AG08396 (cell line): ENCODE data around the gene PPP1R7.
"Not testable (repeated sequence)": the region's sequence is repeated elsewhere in the genome, so short reads cannot be mapped to it uniquely, and the experiment has no call there.

Experiments
- DNase-seq: peaks from one replicate; pipeline ENCODE4 v3.0.0; 2012; ENCODE audit warnings: low spot score, mixed read lengths

Gene PPP1R7

GRCh38 chr2:241195506-241196130 lies 45.4 kb downstream of the PPP1R7 start:
- no peak for DNase-seq

DNA sequence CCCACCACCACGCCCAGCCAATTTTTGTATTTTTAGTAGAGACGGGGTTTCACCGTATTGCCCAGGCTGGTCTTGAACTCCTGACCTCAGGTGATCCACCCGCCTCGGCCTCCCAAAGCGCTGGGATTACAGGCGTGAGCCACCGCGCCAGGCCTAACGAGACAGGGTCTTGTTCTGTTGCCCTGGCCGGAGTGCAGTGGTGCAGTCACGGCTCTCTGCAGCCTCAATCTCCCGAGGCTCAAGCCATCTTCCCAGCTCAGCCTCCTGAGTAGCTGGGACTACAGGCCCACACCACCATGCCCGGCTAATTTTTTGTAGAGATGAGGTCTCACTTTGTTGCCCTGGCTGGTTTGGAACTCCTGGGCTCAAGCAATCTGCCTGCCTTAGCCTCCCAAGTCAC lies 47.0 kb downstream of the PPP1R7 start:
- DNase-seq, result not testable (repeated sequence)

GRCh38 chr2:241197947-241198346 lies 47.7 kb downstream of the PPP1R7 start:
- no peak for DNase-seq

- DNase-seq, result no peak
Measured at GRCh38 chr2:241198381-241199279, 48.4 kb downstream of the PPP1R7 start.

DNA sequence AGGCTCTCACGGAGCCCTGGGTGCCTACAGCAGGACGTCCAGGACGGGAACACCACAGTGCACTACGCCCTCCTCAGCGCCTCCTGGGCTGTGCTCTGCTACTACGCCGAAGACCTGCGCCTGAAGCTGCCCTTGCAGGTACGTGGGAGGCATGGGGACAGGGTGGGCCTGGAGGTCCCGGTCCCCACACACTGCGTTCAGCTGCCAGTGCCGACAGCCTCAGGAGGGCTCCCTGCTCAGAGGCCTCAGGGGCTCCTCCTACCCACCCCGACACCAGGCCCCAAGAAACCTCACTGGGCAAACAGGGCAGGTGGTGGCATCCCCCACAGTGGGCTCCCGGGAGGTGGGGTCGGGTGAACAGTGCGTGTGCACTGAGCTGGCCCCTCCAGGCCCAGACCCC lies 49.0 kb downstream of the PPP1R7 start:
- no peak for DNase-seq

DNA sequence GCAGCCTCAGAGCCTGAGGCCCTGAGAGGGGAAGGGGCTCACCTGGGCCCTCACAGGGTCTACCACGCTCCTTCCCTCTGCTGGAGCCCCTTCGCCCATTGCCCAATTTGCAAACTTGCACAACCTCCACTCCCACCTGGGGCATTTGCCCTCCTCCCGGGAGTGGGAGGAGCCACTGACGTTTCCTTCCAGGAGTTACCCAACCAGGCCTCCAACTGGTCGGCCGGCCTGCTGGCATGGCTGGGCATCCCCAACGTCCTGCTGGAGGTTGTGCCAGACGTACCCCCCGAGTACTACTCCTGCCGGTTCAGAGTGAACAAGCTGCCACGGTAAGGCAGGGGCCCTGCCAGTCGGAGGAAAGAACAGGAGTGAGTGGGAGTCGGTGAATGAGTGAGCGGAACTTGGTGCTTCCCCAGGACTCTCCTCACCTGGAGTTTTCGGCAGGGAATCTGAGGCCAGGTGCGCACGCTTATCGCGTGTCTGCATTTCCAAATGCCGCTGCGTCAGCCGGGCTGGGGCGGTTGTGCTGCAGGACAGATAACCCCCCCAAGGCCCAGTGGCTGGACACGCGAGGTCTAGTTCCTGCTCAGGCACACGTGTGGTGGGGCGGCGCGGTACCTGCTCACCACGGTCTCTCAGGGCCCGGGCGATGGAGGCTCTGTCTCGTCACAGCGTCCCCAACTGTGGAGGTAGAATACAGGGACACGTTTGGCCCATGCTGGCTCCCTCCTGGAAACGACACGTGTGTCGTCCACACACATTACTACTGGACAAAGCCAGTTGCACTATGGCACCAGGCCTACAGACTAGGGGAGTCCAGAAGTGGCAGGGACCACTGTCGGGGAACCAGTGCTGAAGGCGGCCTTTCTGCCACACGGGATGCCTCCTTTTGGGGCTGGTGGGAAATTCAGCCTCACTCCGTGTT lies 49.9 kb downstream of the PPP1R7 start:
- no peak for DNase-seq

DNA sequence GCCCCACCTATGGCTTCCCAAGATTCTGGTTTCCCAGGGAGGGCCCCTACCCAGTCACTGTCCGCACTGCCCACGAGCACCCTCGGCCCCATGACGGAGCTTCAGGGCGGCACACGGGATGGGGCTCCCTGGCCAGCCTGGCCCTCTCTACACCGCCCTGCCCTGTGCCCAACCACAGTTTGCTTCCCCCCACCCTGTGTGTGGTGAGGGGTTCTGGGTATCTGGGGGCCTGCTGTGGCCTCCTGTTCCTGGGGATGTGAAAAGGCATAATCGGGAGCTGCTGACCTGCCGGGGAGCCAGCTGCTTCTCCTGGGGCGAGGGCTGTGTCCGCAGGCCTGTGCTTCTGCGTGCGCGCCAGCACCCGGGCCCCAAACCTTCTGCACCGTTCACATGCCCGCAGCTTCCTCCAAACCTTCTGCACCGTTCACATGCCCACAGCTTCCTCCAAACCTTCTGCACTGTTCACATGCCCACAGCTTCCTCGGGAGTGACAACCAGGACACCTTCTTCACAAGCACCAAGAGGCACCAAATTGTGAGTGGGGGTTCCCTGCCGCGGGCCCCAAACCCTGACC lies 50.6 kb downstream of the PPP1R7 start:
- no peak for DNase-seq

DNA sequence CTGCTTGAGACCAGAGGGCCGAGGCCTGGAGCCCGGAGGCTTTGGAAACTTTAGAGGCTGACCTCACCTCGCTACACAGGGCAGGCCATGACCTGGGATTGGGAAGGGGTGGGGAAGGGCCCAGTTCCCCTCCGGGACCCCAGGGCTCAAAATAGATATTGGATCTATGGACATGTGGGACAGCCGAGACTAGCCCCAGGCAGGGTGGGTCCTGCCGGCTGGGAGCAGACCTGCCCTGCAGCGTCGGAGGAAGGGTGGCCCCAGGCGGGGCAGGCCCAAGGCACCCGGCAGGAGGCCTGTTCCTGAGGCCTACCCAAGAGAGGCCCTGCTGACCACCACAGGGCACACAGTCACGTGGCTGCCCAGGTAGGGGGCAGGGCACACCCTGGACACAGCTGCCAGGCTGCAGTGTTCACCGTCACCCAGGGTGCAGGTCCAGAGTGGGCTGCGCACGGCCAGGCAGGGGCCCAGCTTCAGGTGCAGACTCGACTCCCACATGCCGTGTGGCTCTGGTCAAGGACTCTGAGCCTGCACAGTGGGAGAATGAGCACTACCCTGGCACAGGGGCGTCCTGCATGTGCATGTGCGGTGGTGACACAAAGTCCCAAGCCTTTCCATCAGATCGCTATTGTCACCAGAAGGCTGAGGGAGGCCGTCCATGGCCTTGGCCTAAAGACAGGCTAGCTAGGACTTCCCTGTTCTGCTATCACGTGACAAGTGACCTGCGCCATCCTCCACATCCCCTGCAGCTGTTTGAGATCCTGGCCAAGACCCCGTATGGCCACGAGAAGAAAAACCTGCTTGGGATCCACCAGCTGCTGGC lies 51.4 kb downstream of the PPP1R7 start:
- no peak for DNase-seq

- no peak for DNase-seq
Measured at GRCh38 chr2:241202268-241202585, 52.0 kb downstream of the PPP1R7 start.

- no peak for DNase-seq
Measured at GRCh38 chr2:241202681-241203080, 52.4 kb downstream of the PPP1R7 start.

DNA sequence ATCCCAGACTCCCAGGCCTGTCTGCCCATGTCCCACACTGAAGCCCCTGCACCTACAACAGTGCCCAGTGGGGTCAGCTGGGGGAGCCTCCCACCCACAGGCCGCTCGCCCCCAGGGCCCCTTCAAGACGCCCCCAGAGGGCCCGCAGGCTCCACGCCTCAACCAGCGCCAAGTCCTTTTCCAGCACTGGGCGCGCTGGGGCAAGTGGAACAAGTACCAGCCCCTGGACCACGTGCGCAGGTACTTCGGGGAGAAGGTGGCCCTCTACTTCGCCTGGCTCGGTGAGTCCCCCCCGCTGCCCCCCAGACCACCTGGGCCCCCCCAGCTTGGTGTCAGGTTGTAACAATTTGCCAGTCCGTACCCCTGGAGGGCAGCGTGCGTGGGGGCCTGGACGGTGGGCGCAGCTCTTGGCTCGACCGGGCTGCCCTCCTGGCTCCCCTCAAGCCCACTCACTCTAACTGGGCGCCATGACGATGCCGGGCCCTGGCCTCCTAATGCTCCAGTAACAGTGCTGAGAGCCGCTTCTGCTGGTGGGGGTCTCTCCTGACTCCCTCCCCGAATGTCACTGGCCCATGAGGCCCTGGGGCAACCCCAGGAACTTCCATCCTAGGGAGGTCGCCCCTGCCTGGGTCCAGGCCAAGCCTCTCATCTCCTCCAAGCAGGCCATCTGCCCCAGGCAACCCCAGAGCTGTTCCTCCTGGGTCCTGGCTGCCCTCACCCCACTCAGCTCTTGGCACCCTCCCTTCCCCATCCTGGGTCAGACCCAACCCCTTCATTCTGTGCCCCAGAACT lies 53.1 kb downstream of the PPP1R7 start:
- DNase-seq, result no peak

DNA sequence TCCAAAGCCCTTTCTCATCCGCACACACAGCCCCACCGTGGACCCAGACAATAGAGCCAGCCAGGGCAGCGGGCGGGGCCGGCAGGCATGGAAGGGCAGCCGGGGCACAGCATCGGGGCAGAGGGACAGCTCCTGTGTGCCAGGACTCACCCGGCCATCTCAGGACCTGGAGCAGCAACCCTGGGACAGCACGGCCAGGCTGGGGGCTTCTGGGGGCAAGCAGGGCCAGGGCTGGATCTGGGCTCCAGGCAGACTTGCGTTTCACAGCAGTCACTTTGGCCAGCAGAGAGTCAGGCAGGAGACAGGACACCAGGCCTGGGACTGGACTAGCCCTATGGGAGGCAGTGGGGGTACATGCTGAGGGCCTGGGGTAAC lies 53.7 kb downstream of the PPP1R7 start:
- DNase-seq, result no peak

GRCh38 chr2:241204490-241204889 lies 54.2 kb downstream of the PPP1R7 start:
- no peak for DNase-seq

GRCh38 chr2:241205086-241205485 lies 54.8 kb downstream of the PPP1R7 start:
- no peak for DNase-seq

GRCh38 chr2:241207151-241207550 lies 56.9 kb downstream of the PPP1R7 start:
- no peak for DNase-seq

- DNase-seq, result no peak
Measured at GRCh38 chr2:241207641-241208040, 57.4 kb downstream of the PPP1R7 start.

- DNase-seq, result no peak
Measured at GRCh38 chr2:241208058-241208457, 57.8 kb downstream of the PPP1R7 start.

- no peak for DNase-seq
Measured at GRCh38 chr2:241209271-241209670, 59.0 kb downstream of the PPP1R7 start.

DNA sequence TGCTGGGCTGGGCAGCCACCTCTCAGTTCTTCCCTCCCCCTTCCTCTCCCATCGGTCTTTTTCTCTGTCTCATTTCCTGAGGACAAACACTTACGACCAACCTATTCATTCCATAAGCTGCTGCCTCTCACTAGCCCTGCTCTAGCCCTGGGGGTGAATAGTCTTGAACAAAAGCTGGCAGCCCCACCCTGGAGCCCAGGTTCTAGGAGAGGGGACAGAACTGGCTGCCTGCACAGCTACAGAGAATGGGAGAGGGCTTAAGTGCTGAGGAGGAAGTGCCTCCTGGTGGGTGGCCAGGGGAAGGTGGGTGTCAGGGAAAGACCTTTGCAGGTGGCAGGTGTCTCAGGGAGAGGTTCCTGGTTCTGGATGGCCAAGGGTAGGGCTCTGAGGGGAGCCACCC lies 61.0 kb downstream of the PPP1R7 start:
- no peak for DNase-seq

DNA sequence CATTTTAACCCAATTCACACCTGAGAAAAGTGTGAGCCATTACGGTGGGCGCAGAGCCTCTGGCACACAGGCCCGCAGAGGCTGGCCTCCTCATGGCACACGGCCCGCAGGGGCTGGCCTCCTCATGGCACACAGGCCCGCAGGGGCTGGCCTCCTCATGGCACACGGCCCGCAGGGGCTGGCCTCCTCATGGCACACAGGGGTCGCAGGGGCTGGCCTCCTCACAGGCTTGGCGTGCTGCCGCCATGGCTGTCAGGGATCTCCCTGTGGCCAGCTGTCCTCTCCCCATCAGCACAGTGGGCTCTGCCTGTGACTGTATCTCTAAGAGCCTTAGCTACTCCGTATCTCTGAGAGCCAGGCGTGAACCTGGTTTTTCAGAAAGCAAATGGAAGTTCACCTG lies 62.8 kb downstream of the PPP1R7 start:
- DNase-seq, result no peak

- no peak for DNase-seq
Measured at GRCh38 chr2:241213567-241213966, 63.3 kb downstream of the PPP1R7 start.
